Measurements from ENCODE around the gene ZFPL1.

DNA sequence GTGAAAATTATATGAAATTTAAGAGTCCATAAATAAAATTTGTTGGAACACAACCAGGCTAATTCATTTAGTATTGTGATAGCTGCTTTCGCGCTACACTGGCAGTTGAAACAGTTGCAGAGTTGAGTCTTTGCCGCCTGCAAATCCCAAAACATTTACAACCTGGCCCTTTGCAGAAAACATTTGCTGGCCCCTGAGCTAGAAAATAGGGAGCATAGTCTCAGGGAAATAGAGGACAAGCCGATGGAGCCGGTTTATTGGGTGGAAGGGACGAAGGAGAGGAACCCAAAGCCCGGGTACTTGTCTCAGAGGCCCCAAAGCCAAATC, 43.5 kb upstream of the ZFPL1 start:
- TF ChIP-seq CTCF (IDR thresholded peaks at IDR 0.05) (no peak), POLR2A (IDR thresholded peaks at IDR 0.05) (no peak)
